Activated T-helper 9 cell treated with anti-CD3 and anti-CD28 coated beads, Interleukin-2, amount 50 U/mL, for 16 hours (primary cell): ENCODE measurements around the gene DUSP18.
"Not testable (repeated sequence)": the region's sequence is repeated elsewhere in the genome, so short reads cannot be mapped to it uniquely, and the experiment has no call there.

Experiments used
- DNase-seq: peaks from one replicate; pipeline ENCODE4 v3.0.0-alpha.2; 2020; ENCODE audit warnings: low read depth

Gene DUSP18

DNA sequence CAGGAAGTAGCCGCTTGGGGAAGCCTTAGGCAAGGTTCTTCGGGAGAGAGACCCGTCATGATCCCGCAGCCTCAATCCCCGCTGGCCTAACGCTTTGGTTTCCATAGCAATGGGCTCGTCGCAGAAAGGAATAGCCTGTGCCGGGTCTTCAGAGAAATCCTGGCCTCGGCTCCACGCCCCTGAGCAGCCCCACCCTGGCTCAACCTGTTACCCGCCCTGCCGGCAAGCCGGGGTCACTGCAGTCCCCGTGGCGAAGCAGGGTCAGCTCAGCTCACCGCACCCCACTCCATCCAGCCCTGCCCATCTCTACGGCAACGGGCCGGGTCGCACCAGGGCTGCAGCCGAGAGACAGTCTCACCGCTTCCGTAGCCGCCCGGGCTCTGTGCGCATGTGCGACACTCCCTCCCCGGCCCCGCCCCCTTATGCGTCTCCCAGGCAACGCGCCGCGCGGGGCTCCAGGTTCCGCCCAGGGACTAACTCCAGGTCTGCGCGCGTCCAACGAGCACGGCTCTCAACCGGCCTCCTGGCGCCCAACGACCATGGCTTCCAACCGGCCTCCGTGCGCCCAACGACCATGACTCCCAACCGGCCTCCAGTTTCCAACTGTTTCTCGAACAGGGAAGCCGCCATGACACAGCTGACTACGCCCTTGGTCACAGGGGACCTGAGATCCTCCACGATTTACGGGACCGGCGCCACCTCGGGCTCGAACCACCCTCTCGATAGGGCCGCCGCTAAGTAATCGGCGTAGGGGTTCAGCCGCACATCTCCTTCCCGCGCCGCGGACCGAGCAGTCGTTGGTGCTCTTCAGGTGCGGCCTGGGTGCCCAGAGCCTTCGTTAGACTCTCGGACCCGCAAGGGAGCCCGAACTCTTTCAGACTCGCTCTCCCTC is at the start of gene DUSP18:
DUSP18 (minus strand) TSS at position 382 of the 892 bp plus-strand sequence. CDS start 3,872 bp downstream, outside the sequence.
- peak; percentile 91 for DNase-seq

DNA sequence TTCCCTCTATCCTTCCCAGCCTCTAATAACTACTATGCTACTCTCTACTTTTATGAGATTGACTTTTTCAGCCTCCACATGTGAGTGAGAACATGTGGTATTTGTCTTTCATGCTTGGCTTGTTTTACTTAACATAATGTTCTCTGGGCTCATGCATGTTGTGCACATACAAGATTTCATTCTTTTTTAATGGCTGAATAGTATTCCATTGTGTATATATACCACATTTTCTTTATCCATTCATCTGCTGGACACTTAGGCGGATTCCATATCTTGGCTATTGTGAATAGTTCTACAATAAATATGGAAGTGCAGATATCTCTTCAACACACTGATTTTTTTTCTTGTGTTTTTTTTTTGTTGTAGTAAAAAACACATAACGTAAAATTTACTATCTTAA is 46.4 kb upstream of the DUSP18 start:
- DNase-seq, result no peak

GRCh38 chr22:30712094-30712493 is 44.4 kb upstream of the DUSP18 start:
- DNase-seq, result no peak

GRCh38 chr22:30709980-30710379 is 42.3 kb upstream of the DUSP18 start:
- DNase-seq, result not testable (repeated sequence)

- no peak for DNase-seq
These were observed 38.3 kb upstream of the DUSP18 start for GRCh38 chr22:30705710-30706651.

DNA sequence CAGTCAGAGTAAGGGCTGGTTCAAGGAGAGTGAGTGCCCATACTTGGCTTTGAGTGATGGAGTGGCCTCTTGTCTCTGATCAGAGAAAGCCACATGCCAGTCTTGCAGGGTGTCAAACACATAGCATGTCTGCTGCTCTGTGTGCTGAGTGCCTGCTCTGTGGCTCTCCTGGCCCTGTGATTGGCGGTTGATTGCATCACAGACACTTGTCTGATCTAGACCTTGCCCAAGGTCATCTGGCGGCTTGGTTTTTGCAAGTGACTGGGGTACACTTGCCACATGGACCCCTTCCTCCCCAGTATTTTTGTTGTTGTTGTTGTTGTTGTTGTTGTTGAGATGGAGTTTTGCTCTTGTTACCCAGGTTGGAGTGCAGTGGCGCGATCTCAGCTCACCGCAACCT is 37.3 kb upstream of the DUSP18 start:
- no peak for DNase-seq

DNA sequence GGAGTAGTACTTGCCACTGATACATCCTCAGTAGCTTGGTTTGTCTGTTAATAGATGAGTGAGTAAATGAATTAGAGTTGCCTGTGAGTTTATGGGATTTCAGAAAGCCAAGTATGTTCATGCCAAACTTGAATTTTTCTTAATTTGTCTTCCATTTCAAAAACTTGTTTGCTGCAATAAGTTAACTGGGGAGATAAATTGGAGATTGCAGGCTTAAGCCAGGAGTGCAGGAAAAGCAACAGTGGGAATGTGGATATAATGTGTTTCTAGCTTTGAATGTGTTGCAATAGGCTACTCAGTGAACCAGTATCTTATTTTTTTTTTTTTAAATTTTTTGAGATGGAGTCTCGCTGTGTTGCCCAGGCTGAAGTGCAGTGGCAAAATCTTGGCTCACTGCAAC is 35.2 kb upstream of the DUSP18 start:
- no peak for DNase-seq

GRCh38 chr22:30701872-30702271 is 34.2 kb upstream of the DUSP18 start:
- no peak for DNase-seq

- DNase-seq, result no peak
These were observed 30.3 kb upstream of the DUSP18 start for GRCh38 chr22:30697975-30698374.

DNA sequence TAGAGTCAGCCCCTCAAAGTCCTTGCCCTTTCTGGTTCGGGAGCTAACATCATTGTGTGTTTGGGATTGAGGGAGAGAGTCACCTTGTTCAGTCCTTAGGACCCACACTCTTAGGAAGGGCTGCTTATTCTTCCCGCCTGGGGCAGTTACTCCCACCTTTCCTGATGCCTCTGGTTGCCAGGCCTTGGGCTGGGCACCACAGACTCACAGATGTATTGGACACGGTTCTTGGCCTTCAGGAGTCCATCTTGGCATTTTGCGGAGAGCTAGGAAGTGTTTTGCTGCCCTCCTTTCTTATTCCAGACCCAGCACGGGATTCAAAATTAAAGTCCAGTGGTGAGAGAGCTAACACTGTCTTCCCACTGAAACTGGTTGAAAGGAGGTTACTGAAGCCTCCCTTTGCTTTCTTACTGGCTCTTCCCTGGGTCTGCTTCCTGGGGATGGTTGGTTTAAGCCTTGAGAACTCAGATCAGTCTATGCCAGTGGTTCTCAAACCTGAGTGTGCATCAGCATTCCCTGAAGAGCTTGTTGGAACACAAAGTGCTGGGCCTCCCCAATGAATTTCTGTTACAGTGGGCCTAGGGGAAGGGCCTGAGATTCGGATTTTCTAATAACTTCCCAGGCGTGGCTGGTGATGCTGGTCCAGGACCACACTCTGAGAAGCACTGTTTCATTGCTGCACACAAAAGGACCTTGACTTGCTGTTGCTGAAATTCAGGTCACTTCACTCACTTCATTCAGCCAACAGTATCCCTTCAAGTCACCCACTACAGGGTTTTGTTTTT is 28.4 kb upstream of the DUSP18 start:
- no peak for DNase-seq

GRCh38 chr22:30695351-30695851 is 27.7 kb upstream of the DUSP18 start:
- no peak for DNase-seq

- peak; percentile 5 for DNase-seq
These were observed 27.1 kb upstream of the DUSP18 start, which contains the start of gene OSBP2 for GRCh38 chr22:30694640-30695350. OSBP2 (plus strand) TSS chr22:30694874; CDS start chr22:30694910, 36 bp downstream.

GRCh38 chr22:30694171-30694639 is 26.5 kb upstream of the DUSP18 start:
- peak; percentile 31 for DNase-seq

GRCh38 chr22:30691204-30691603 is 23.5 kb upstream of the DUSP18 start:
- DNase-seq, result no peak

GRCh38 chr22:30689622-30690021 is 21.9 kb upstream of the DUSP18 start:
- no peak for DNase-seq

- no peak for DNase-seq
These were observed 19.7 kb upstream of the DUSP18 start for GRCh38 chr22:30687358-30687757.

DNA sequence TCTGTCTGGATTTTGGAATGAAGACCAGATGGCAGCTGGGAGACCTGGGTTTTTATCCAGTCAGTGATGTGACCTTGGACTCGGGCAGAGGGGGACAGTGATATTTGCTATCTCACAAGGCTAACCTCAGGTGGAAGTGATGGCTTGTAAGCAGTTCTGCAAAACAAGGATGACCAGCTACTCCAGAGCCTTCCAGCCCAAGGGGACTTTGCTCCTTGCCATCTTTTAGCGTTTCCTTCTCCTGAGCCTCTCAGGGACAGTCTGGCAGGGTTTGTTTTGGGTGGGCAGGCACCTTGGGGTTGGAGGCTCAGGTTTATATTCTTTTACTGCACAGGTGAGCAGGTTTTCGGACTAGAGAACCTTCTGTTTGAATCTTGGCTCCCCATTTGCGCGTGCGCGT is 17.5 kb upstream of the DUSP18 start:
- no peak for DNase-seq

- no peak for DNase-seq
These were observed 14.2 kb upstream of the DUSP18 start for GRCh38 chr22:30681831-30682230.

- DNase-seq, result no peak
These were observed 13.5 kb upstream of the DUSP18 start for GRCh38 chr22:30680991-30681770.
